22Rv1 (cell line): Measurements from ENCODE around the gene RNF40.

Source experiments
- CTCF ChIP-seq: fragments of 450-650 bp; IDR thresholded peaks from 2 replicates; pipeline ENCODE4 v1.5.1; 2017; ENCODE audit warnings: mild to moderate bottlenecking
- ZFX ChIP-seq: fragments of 450-650 bp; IDR thresholded peaks from 2 replicates; pipeline ENCODE4 v1.6.1; 2017; ENCODE audit warnings: antibody characterized with exemption, borderline replicate concordance

DNA sequence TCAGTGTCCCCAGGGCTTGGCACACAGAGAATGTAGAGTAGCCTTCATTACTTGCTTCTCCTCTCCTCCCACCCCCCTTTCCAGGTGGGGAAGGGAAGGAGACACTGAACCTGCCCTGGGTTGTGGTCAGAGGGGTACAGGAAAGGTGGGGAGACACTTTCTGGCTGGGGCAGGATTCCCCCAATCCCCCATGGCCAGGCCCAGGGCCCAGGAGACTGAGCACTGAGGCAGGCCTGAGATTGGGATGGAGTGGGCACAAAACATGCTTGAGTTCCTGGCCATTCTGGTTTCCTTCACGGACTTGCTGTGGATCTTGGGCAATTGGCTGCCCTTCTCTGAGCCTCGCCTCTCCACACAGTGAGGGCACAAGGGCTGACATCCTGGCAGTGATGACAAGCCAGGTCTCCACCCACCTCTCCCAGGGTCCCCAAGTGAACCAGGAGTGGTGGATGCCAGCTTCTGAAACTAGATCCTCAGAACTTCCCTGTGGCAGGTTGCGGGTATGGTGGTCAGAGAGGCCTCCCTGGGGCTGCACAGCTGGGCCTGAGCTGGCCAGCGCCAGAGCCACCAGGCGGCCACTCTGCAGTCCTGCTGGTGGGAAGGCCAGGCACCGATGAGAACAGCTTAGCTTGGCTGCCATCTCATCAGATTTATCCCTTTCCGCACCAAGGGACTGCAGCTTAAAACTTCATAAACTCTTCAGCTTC, 15.6 kb downstream of the RNF40 start:
- TF ChIP-seq CTCF (no peak), ZFX (no peak)
